Muscle layer of colon (tissue), 2 donors: ENCODE results near the gene RMND1.
A peak's percentile ranks its signal among the peaks of the same experiment; 100 is the strongest.

Source experiments
- H3K27ac ChIP-seq: one replicate; pipeline ENCODE4 v1.7.0; 2013; ENCODE audit warnings: low read depth, mild to moderate bottlenecking, low read length, moderate library complexity
- H3K27me3 ChIP-seq, 2 donors: one replicate each; pipeline ENCODE4 v1.7.0; 2013; ENCODE audit warnings: low read length in 2 of 2, mild to moderate bottlenecking in 2 of 2; ENCODE audit not compliant: insufficient read depth in 2 of 2, control insufficient read depth in 1 of 2
- H3K36me3 ChIP-seq: one replicate; pipeline ENCODE4 v1.7.0; 2013; ENCODE audit warnings: mild to moderate bottlenecking, low read length; ENCODE audit not compliant: insufficient read depth
- H3K4me1 ChIP-seq: one replicate; pipeline ENCODE4 v1.7.0; 2013; ENCODE audit warnings: mild to moderate bottlenecking, low read length; ENCODE audit not compliant: insufficient read depth
- H3K4me3 ChIP-seq, 2 donors: one replicate each; pipeline ENCODE4 v1.7.0; 2013; ENCODE audit warnings: low read length in 2 of 2, low read depth in 1 of 2, mild to moderate bottlenecking in 1 of 2, moderate library complexity in 1 of 2
- H3K9ac ChIP-seq: one replicate; pipeline ENCODE4 v1.7.0; 2013; ENCODE audit warnings: low read length
- H3K9me3 ChIP-seq: one replicate; pipeline ENCODE4 v1.7.0; 2013; ENCODE audit warnings: mild to moderate bottlenecking, low read length
- donor health status: abdominal sarcoma.
- donor health status: Adenocarcinoma of cecum.

The RMND1 gene

DNA sequence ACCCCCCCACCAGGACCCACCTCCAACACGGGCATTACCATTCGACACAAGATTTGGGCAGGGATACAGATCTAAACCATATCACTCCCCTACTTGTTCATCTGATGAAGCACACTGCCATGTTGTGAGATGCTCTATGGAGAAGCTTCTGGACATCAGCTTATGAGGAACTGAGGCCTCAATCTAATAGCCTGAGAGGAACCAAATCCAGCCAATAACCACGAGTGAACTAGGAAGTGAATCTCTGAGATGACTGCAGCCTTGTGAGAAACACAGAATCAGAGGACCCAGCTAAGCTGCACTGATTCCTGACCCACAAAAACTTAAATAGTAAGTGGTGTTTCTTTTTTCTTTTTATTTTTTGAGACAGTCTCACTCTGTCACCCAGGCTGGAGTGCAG is 39.0 kb downstream of the RMND1 start:
- Histone ChIP-seq H3K9me3 (no peaks in the 10 kb centered on the region), H3K4me1 (no peaks in the 10 kb centered on the region), H3K36me3 (peaks cover 27% of the 10 kb centered on the region), H3K27me3 (no peaks in the 10 kb centered on the region), H3K4me3 (no peak overlapping the region), H3K27ac (no peak overlapping the region), H3K9ac (no peak overlapping the region)

DNA sequence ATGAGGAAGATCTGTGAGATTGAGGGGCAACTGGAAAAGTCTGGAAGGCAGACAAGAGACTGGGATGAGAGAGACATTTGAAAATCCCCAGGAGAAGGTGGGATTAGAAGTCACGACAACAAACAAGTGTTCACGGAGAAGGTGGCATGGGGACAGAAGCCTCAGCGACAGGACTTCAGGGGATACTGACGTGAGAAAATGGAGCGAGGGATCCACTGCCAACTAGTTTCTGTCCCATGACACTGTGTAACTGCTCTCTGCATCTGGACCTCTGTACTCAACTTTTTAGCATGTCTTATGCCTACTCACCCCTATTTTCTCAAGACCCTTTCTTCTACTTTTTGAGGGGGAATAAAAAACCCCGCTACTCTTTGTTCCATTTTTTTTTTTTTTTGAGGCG is 42.2 kb downstream of the RMND1 start:
- Histone ChIP-seq H3K4me3 (no peak overlapping the region), H3K27me3 (no peaks in the 10 kb centered on the region), H3K9ac (no peak overlapping the region), H3K4me1 (no peaks in the 10 kb centered on the region), H3K27ac (no peak overlapping the region), H3K36me3 (peaks cover 26% of the 10 kb centered on the region), H3K9me3 (no peaks in the 10 kb centered on the region)

DNA sequence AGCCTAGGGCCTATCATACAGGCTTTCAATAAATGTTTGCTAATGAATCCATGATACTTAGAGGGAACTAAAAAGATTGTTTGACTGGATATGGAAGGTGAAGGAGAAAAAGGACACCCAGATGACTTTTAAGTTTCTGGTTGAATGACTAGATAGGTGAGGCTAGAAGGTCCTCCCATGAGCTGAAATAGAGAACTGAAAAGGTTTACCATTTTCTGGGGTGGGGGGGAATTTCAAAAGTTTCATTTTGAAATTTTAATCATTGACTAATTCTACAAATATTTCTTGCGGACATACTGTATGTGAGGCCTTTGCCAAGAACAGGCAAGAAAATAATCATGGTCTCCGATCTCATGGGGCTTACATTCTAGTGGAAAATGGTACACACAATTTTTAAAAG is 42.7 kb downstream of the RMND1 start:
- Histone ChIP-seq H3K4me1 (no peaks in the 10 kb centered on the region), H3K9ac (no peak overlapping the region)

DNA sequence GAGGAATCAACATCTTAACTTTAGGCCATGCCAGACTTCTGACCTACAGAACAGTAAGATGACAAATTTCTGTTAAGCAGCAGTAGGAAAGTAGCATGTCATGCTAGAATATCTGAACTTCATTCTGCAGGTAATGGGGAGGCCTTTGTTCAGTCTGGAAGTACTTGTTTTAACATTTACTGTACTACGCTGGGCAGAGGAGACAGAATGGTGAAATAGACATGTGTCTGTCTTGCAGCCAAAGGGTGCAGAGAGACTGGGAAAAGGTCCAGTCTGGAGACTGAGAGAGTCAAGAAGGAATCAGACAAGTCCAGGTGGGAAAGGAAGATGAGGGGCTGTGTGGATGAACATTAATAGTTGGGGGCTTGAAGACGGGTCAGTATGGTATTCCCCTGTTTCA is 43.1 kb downstream of the RMND1 start:
- Histone ChIP-seq H3K4me1 (no peaks in the 10 kb centered on the region), H3K27ac (no peak overlapping the region), H3K9ac (no peak overlapping the region), H3K36me3 (peaks cover 26% of the 10 kb centered on the region), H3K4me3 (no peak overlapping the region), H3K9me3 (no peaks in the 10 kb centered on the region), H3K27me3 (no peaks in the 10 kb centered on the region)

More for the DNA sequence above, 42.7 kb downstream of the RMND1 start:
- Histone ChIP-seq H3K27me3 (no peaks in the 10 kb centered on the region), H3K4me3 (no peak overlapping the region), H3K9me3 (no peaks in the 10 kb centered on the region), H3K27ac (no peak overlapping the region), H3K36me3 (peaks cover 26% of the 10 kb centered on the region)

DNA sequence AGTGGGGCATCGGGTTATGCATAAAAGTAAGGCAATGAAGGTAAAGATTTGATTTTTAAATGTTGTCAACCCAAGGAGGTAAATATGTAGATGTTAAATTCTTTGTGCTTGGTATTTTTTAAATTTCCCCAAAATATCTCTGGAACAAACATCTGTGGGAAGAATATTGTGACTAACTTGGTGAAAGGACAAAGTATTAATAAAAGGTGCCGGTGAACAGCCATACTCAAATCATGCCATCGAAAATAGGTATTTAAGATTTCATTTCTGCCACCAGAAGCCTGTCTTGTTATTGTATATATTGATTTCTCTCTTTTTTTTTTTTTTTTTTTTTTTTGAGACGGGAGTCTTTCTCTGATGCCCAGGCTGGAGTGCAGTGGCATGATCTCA is 48.0 kb downstream of the RMND1 start:
- no peak overlapping the region for H3K9ac ChIP-seq
- H3K9me3 ChIP-seq = no peaks in the 10 kb centered on the region
- no peak overlapping the region for H3K4me3 ChIP-seq
- peaks cover 9% of the 10 kb centered on the region for H3K36me3 ChIP-seq
- H3K4me1 ChIP-seq = no peaks in the 10 kb centered on the region
- no peak overlapping the region for H3K27ac ChIP-seq
- H3K27me3 ChIP-seq = no peaks in the 10 kb centered on the region

DNA sequence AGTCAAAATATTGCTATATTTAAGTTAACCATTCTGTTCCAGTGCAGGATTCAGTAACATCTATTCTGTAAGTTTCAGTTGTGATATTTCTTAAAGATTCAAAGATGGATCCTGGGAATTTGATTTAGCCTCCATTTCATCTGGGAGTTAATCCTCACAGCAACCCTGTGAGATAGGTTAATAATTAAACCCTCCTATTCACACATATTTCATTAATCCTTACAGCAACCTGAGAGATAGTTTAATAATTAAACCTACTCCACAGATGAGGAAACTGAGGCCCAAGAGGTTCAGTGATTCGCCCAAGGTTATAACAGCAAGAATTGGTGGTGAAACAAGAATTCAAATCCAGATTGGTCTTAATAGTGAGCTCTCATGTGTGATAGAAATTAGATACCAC is 49.7 kb downstream of the RMND1 start:
- Histone ChIP-seq H3K27ac (no peak overlapping the region), H3K36me3 (peaks cover 5% of the 10 kb centered on the region), H3K4me1 (no peaks in the 10 kb centered on the region), H3K27me3 (no peaks in the 10 kb centered on the region), H3K9me3 (no peaks in the 10 kb centered on the region), H3K9ac (no peak overlapping the region), H3K4me3 (no peak overlapping the region)

DNA sequence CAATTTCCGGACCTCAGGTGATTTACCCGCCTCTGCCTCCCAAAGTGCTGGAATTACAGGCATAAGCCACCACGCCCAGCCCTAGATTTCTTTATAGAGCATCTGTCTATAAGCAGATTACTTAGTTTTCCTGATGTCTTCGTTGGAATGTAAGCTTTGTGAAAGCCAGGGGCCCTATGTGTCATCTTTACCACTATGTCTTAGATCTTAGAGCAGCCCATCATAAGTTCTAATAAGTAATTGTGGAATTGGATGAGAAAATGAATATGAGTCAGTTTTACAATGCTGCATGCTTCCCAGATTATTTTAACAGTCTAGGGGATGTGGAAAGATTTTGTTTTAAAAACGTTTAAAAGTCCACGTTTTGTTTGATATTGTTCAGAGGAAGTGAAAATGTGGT is 51.5 kb downstream of the RMND1 start:
- Histone ChIP-seq H3K9ac (no peak overlapping the region), H3K27ac (no peak overlapping the region), H3K4me1 (peaks cover 5% of the 10 kb centered on the region), H3K27me3 (no peaks in the 10 kb centered on the region), H3K9me3 (no peaks in the 10 kb centered on the region), H3K4me3 (no peak overlapping the region), H3K36me3 (peaks cover 5% of the 10 kb centered on the region)

DNA sequence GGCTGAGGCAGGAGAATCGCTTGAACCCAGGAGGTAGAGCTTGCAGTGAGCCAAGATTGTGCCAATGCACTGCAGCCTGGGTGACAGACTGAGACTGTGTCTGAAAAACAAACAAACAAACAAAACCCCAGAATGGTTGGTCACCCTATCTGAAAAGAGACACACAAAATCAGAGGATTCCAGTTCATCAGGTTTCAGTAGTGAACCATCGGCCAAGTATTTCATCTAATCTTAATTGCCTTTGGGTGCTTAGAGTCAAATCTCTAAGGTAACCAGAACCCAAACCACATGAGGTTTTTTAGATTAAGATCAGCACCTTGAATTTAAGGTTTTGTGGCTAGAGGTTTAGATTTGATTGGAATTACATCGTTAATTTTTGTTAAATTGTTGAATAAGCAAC is 52.2 kb downstream of the RMND1 start:
- peaks cover 5% of the 10 kb centered on the region for H3K4me1 ChIP-seq
- H3K36me3 ChIP-seq = no peaks in the 10 kb centered on the region
- no peak overlapping the region for H3K9ac ChIP-seq
- no peaks in the 10 kb centered on the region for H3K9me3 ChIP-seq
- H3K4me3 ChIP-seq = no peak overlapping the region
- no peak overlapping the region for H3K27ac ChIP-seq
- no peaks in the 10 kb centered on the region for H3K27me3 ChIP-seq

DNA sequence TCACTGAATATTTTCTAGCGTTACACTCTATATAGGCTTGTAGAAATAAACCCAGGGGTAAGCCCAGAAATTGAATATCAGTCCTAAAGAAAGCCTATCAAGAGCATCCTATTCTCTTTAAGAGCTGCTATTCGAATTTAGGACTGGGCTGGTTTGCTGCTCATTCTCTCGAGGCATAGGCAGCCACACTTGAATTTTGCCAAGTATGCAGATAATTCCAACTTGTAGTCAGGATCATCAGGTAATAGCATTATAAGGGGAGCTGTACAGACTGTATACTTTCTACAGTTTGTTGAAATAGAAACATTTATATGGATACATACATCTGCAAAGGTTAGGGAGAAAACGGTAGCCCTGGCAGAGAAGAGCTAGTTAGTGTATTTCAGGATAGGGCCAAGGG is 58.5 kb downstream of the RMND1 start:
- Histone ChIP-seq H3K9me3 (no peaks in the 10 kb centered on the region), H3K27ac (no peak overlapping the region), H3K36me3 (no peaks in the 10 kb centered on the region), H3K4me1 (peaks cover 33% of the 10 kb centered on the region), H3K27me3 (no peaks in the 10 kb centered on the region), H3K4me3 (no peak overlapping the region), H3K9ac (no peak overlapping the region)

DNA sequence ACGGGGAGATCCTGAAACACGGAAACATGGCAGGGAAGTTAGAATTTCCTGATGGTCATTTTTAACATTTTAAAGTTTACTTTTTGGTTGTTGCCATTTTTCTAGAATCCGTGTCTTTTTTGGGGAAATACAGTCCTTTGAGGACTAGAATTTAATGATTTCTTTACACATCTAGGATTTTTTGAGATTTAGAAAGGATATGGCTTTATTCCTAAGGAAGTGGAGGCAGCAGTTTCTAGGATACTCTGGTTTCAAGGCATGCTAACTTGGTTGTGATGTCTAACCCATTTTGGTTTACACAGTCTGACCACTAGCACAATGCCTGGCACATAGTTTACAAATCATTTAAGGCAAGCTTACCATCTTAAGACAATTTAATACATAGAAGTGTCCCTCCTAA is 59.5 kb downstream of the RMND1 start:
- Histone ChIP-seq H3K36me3 (no peaks in the 10 kb centered on the region), H3K9me3 (no peaks in the 10 kb centered on the region), H3K4me1 (peaks cover 33% of the 10 kb centered on the region), H3K27ac (peak overlapping the region; percentile 0), H3K9ac (no peak overlapping the region), H3K27me3 (no peaks in the 10 kb centered on the region), H3K4me3 (peak overlapping the region in 1 of 2 donors; percentile 59)

DNA sequence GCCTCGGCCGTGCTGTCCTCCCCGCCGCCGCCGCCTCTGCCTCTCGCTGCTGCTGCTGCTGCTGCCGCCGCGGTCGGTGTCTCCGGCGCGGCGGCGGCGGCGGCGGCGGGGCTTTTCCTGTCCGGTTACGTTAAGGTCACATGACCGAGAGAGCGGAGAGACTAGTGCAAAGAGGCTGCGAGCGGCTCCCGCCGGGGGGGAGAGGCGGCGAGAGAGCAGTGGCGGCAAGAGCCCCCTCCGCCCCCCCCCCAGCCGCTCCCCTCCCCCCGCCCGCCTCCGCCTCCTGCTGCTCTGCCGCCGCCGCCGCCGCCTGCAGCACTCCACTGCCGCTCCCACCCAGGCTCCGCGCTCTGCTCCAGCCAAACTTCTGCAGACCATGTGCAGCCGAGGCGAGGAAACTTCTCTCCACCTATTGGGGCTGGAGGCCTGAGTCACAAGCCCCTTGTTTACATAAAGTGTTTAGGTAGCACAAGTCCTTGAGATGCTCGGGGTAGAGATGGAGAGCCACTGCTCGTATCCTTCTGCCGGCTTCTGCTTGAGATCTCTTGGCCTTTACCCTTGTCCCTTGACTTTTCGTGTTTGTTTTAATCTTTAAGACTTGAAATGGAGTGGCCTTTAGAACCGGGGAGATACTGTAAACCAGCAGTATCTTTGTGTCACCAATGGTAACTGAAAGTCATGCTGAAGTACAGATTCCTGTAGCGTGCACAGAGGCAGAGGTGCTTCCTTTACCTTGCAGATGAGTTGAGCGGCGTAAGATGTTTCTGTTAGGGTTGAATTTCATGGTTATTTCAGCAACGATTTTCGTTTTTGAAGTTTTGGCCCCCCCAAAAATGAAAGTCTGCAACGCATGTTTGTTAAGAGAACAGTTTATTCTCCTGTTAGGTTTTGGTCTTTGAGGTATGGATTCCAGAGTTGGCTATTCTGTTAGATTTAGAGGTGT is 60.2 kb downstream of the RMND1 start, which contains the start of gene ZBTB2:
TSS of gene ZBTB2 (minus strand) at position 89 of the 943 bp plus-strand sequence. CDS start 17,922 bp downstream, outside the sequence.
- peaks cover 33% of the 10 kb centered on the region for H3K4me1 ChIP-seq
- H3K27ac ChIP-seq = peak within 1 kb of the TSS; percentile 96
- no peaks in the 10 kb centered on the region for H3K36me3 ChIP-seq
- H3K9me3 ChIP-seq = no peaks in the 10 kb centered on the region
- no peaks in the 10 kb centered on the region for H3K27me3 ChIP-seq
- no peak within 1 kb of the TSS for H3K9ac ChIP-seq
- peak within 1 kb of the TSS; percentile 63 to 96 for H3K4me3 ChIP-seq
